AG04450 (cell line): ENCODE measurements around the gene SMARCA2. TPM values are rescaled to one million over a fixed set of nuclear protein-coding genes. Genes with fewer than 3 reads are reported as not detected.

Experiments used
- CTCF ChIA-PET: fragments of 300-600, 350-600 bp; formaldehyde crosslinking; extraction: SDS; loops from one replicate; lab custom pipeline; 2022; ENCODE audit warnings: antibody characterized with exemption, inconsistent platforms; lab: Charles Lee
- POLR2A ChIA-PET: fragments of 350-600 bp; formaldehyde crosslinking; extraction: SDS; loops from one replicate; lab custom pipeline; 2021; ENCODE audit warnings: antibody characterized with exemption, inconsistent platforms; lab: Yijun Ruan, JAX
- DNase-seq: peaks from one replicate; pipeline ENCODE4 v3.0.0-alpha.2; 2011; ENCODE audit warnings: low read depth, low spot score
- H3K27ac ChIP-seq: one replicate; pipeline ENCODE4 v1.5.1; 2012; ENCODE audit warnings: low read depth, low read length, control low read depth
- H3K27me3 ChIP-seq: one replicate; pipeline ENCODE4 v1.6.0; 2012; ENCODE audit warnings: low read length; ENCODE audit not compliant: control insufficient read depth, insufficient read depth
- H3K4me3 ChIP-seq: 2 replicates; pipeline ENCODE4 v1.5.1; 2011; ENCODE audit warnings: mild to moderate bottlenecking, low read depth, low read length, control low read depth
- H3K9me3 ChIP-seq: 2 replicates; pipeline ENCODE4 v1.5.1; 2012; ENCODE audit warnings: low read length; ENCODE audit not compliant: control insufficient read depth, insufficient read depth
- polyA plus RNA-seq: library from polyadenylated mRNA; depleted of rRNA; stranded (reverse); fragments of >200 nt; gene quantifications from 2 replicates; pipeline ENCODE4 v1.2.3, GENCODE V29; 2011
- TF ChIP-seq, protein P1 (sequence below): IDR thresholded peaks from 2 replicates; pipeline ENCODE4 v1.5.1; 2011; ENCODE audit warnings: low read depth, low read length, control low read depth, inconsistent platforms

SMARCA2 gene
- polyA plus RNA-seq, 1 experiment, result 51.2 TPM

GRCh38 chr9:2043243-2043642, 28.1 kb downstream of the SMARCA2 start:
- no peak for DNase-seq
- ChIA-PET CTCF (interaction anchor here (1.0 kb wide), 1 partner anchor 44 kb away, joined by 5 read pairs; no protein-coding TSS in a partner anchor), POLR2A (no interaction called here)
- H3K27ac ChIP-seq, result no peak overlapping the region
- H3K27me3 ChIP-seq, result no peaks in the 10 kb centered on the region
- TF ChIP-seq, protein P1, sequence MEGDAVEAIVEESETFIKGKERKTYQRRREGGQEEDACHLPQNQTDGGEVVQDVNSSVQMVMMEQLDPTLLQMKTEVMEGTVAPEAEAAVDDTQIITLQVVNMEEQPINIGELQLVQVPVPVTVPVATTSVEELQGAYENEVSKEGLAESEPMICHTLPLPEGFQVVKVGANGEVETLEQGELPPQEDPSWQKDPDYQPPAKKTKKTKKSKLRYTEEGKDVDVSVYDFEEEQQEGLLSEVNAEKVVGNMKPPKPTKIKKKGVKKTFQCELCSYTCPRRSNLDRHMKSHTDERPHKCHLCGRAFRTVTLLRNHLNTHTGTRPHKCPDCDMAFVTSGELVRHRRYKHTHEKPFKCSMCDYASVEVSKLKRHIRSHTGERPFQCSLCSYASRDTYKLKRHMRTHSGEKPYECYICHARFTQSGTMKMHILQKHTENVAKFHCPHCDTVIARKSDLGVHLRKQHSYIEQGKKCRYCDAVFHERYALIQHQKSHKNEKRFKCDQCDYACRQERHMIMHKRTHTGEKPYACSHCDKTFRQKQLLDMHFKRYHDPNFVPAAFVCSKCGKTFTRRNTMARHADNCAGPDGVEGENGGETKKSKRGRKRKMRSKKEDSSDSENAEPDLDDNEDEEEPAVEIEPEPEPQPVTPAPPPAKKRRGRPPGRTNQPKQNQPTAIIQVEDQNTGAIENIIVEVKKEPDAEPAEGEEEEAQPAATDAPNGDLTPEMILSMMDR, result no peak
- no peak overlapping the region for H3K4me3 ChIP-seq
- H3K9me3 ChIP-seq, result no peaks in the 10 kb centered on the region

DNA sequence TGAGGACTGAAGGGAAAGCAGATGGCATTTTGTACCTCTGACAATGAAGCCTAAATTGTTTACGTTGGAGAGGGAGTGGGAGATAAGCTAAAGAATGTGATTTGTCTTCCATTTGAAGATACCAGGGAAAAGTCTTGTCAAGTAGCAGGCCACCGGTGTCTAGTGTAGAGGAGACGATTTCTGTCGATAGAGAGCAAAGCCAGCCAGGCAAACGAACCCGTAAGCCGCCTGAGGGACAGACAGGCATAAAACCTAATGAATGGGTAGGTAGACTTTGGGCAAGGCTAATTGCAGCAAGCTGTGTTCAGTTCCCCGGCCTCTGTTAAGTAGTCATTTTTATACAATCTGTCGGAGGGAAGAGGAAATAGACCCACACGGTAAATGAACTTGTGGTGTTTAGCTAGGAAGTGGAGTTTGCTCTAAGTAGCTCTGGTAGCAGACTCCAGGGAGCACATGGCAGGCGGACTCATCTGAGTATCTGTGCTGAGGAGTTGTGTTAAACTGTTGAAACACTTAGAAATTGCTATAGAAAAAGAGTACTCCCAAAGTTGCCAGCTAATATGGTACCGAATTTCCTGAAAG, 28.8 kb downstream of the SMARCA2 start:
- Histone ChIP-seq H3K9me3 (no peaks in the 10 kb centered on the region), H3K4me3 (no peak overlapping the region), H3K27me3 (no peaks in the 10 kb centered on the region), H3K27ac (no peak overlapping the region)
- DNase-seq, result no peak
- ChIA-PET CTCF (no interaction called here), POLR2A (no interaction called here)
- TF ChIP-seq, protein P1, result no peak

DNA sequence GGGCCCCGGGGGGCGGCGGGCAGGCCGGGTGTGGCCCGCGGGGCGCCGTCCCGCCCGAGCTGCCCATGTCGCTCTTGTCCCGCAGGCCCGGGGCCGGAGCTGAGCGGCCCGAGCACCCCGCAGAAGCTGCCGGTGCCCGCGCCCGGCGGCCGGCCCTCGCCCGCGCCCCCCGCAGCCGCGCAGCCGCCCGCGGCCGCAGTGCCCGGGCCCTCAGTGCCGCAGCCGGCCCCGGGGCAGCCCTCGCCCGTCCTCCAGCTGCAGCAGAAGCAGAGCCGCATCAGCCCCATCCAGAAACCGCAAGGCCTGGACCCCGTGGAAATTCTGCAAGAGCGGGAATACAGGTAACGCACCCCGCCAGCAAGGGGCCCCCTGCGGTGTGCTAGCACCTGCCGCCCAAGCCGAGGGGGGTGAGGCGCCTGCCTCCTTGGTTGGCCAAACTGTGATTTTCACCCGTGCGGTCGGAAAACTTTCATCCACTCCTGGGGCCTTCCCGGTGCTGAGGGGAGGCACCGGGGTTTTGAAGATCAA, 32.1 kb downstream of the SMARCA2 start:
- DNase-seq, result no peak
- Histone ChIP-seq H3K27ac (no peak overlapping the region), H3K4me3 (no peak overlapping the region), H3K27me3 (no peaks in the 10 kb centered on the region), H3K9me3 (no peaks in the 10 kb centered on the region)
- ChIA-PET CTCF (no interaction called here), POLR2A (no interaction called here)
- TF ChIP-seq, protein P1, result no peak

- no peak for DNase-seq
- ChIA-PET POLR2A (no interaction called here), CTCF (interaction anchor here (1.2 kb wide), 1 partner anchor 14 kb away, joined by 4 read pairs; no protein-coding TSS in a partner anchor)
- no peak overlapping the region for H3K27ac ChIP-seq
- H3K4me3 ChIP-seq, result no peak overlapping the region
- TF ChIP-seq, protein P1, result no peak
- H3K27me3 ChIP-seq, result no peaks in the 10 kb centered on the region
- H3K9me3 ChIP-seq, result no peaks in the 10 kb centered on the region
Observed at GRCh38 chr9:2047916-2048315, 32.8 kb downstream of the SMARCA2 start.

DNA sequence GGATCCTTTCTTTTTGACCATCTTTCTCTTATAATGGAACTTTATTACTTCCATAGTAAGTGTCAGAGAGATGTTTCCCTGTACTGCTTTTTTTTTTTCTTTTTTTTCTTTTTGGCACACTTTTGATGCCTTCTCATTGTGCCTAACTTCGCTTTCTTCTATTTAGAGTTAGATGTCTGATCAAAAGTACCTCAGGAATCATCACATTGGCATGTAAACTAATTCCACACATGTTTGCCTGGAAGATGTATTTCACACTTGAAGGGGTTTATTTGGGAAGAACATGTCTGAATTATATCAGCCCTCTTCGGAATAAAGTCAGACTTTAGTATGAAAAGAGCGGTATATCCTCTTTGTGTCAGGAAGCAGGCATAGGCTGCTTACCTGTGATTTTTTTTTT, 35.1 kb downstream of the SMARCA2 start:
- H3K27me3 ChIP-seq, result no peaks in the 10 kb centered on the region
- H3K27ac ChIP-seq, result no peak overlapping the region
- ChIA-PET CTCF (interaction anchor here (0.7 kb wide), 1 partner anchor 791 kb away, joined by 4 read pairs; no protein-coding TSS in a partner anchor), POLR2A (no interaction called here)
- no peak overlapping the region for H3K4me3 ChIP-seq
- TF ChIP-seq, protein P1, result no peak
- DNase-seq, result no peak
- H3K9me3 ChIP-seq, result no peaks in the 10 kb centered on the region
